WTC11 (cell line): ENCODE results near the gene USE1. TPM values are rescaled to one million over a fixed set of nuclear protein-coding genes. Genes with fewer than 3 reads are reported as not detected.

Source experiments
- ATAC-seq: fragments of 200-7000 bp; cut with Tn5 transposase; 2 replicates; pipeline ENCODE4 v1.10.0; 2021; ENCODE audit warnings: mild to moderate bottlenecking, moderate library complexity
- CTCF ChIA-PET: fragments of 300-600 bp; sonication (Branson Sonifier 250); formaldehyde crosslinking; loops from one replicate; lab custom pipeline; 2021; ENCODE audit warnings: antibody characterized with exemption; lab: Charles Lee
- POLR2A ChIA-PET: fragments of 350-600 bp; sonication (Branson Sonifier 250); formaldehyde crosslinking; loops from one replicate; lab custom pipeline; 2021; ENCODE audit warnings: antibody characterized with exemption; lab: Charles Lee
- DNase-seq: peaks from one replicate; pipeline ENCODE4 v3.0.0; 2021; ENCODE audit warnings: low spot score
- H3K27ac Mint-ChIP-seq: 2 replicates; pipeline ENCODE4 v1.8.0; 2021; ENCODE audit warnings: mixed read lengths
- H3K27me3 Mint-ChIP-seq: 2 replicates; pipeline ENCODE4 v1.8.0; 2021; ENCODE audit warnings: low read depth, mild to moderate bottlenecking, moderate library complexity, mixed read lengths
- H3K36me3 Mint-ChIP-seq: 2 replicates; pipeline ENCODE4 v1.8.0; 2021; ENCODE audit warnings: mixed read lengths
- H3K4me1 Mint-ChIP-seq: 2 replicates; pipeline ENCODE4 v1.8.0; 2022; ENCODE audit warnings: mixed read lengths
- H3K4me3 Mint-ChIP-seq: 2 replicates; pipeline ENCODE4 v1.8.0; 2021; ENCODE audit warnings: mild to moderate bottlenecking, moderate library complexity, mixed read lengths
- H3K9me3 Mint-ChIP-seq: 2 replicates; pipeline ENCODE4 v1.8.0; 2021; ENCODE audit warnings: mixed read lengths
- AFF4 ChIP-seq: sonication (generic); formaldehyde crosslinking; IDR thresholded peaks from 2 replicates; pipeline ENCODE4 v1.8.1; 2023; ENCODE audit warnings: mild to moderate bottlenecking, missing genetic modification reagents, borderline replicate concordance
- ATF6 ChIP-seq: sonication (generic); formaldehyde crosslinking; IDR thresholded peaks from 2 replicates; pipeline ENCODE4 v1.8.1; 2023; ENCODE audit warnings: mild to moderate bottlenecking, missing genetic modification reagents
- CTCF ChIP-seq: fragments of 200-600 bp; IDR thresholded peaks from 2 replicates; pipeline ENCODE4 v1.8.0; 2022; ENCODE audit warnings: antibody characterized with exemption
- ERG ChIP-seq: fragments of 250-450 bp; sonication (Bioruptor Pico); IDR thresholded peaks from 2 replicates; pipeline ENCODE4 v1.8.0; 2021; ENCODE audit warnings: mild to moderate bottlenecking
- ESRRA ChIP-seq: sonication (generic); formaldehyde crosslinking; IDR thresholded peaks from 2 replicates; pipeline ENCODE4 v1.8.1; 2022; ENCODE audit warnings: mild to moderate bottlenecking, missing genetic modification reagents, borderline replicate concordance
- FOXP1 ChIP-seq: sonication (generic); formaldehyde crosslinking; IDR thresholded peaks from 2 replicates; pipeline ENCODE4 v1.8.0; 2022; ENCODE audit warnings: missing genetic modification reagents, mild to moderate bottlenecking, moderate library complexity, borderline replicate concordance
- GTF2I ChIP-seq: fragments of 250-450 bp; sonication (Bioruptor Pico); conservative IDR thresholded peaks from 2 replicates; pipeline ENCODE4 v1.4.0; 2021; ENCODE audit warnings: mild to moderate bottlenecking
- HMGXB4 ChIP-seq: sonication (generic); formaldehyde crosslinking; IDR thresholded peaks from 2 replicates; pipeline ENCODE4 v1.8.1; 2023; ENCODE audit warnings: mild to moderate bottlenecking, moderate library complexity, missing genetic modification reagents
- IRF1 ChIP-seq: sonication (generic); formaldehyde crosslinking; IDR thresholded peaks from 2 replicates; pipeline ENCODE4 v1.8.0; 2023; ENCODE audit warnings: missing genetic modification reagents
- NFE2L1 ChIP-seq: sonication (generic); formaldehyde crosslinking; IDR thresholded peaks from 2 replicates; pipeline ENCODE4 v1.8.1; 2023; ENCODE audit warnings: missing genetic modification reagents
- PREB ChIP-seq: sonication (generic); formaldehyde crosslinking; IDR thresholded peaks from 2 replicates; pipeline ENCODE4 v1.8.1; 2022; ENCODE audit warnings: mild to moderate bottlenecking, missing genetic modification reagents, moderate library complexity, borderline replicate concordance
- SP1 ChIP-seq: sonication (generic); formaldehyde crosslinking; conservative IDR thresholded peaks from 2 replicates; pipeline ENCODE4 v1.8.1; 2022; ENCODE audit warnings: missing genetic modification reagents
- TCF7 ChIP-seq: sonication (generic); formaldehyde crosslinking; IDR thresholded peaks from 2 replicates; pipeline ENCODE4 v1.8.0; 2022; ENCODE audit warnings: mild to moderate bottlenecking, low read depth, missing genetic modification reagents, moderate library complexity
- ZNF317 ChIP-seq: sonication (generic); formaldehyde crosslinking; IDR thresholded peaks from 2 replicates; pipeline ENCODE4 v1.8.1; 2023; ENCODE audit warnings: low read depth, mild to moderate bottlenecking, moderate library complexity, missing genetic modification reagents, borderline replicate concordance
- ZNF512 ChIP-seq: sonication (generic); formaldehyde crosslinking; IDR thresholded peaks from 2 replicates; pipeline ENCODE4 v1.8.1; 2022; ENCODE audit warnings: missing genetic modification reagents, borderline replicate concordance
- total RNA-seq: library from RNA; stranded (reverse); gene quantifications from 3 replicates; pipeline ENCODE4 v1.2.3, GENCODE V29; 2021

USE1 gene
- total RNA-seq, 1 experiment from 2014 or later = 14.2 TPM

- no peak for TF ChIP-seq CTCF
- TF ChIP-seq ZNF512 (CRISPR knock-in tag) = no peak
- no peak for TF ChIP-seq ZNF317
- TF ChIP-seq ATF6 (CRISPR knock-in tag) = no peak
- TF ChIP-seq FOXP1 (CRISPR knock-in tag) = no peak
- TF ChIP-seq PREB (CRISPR knock-in tag) = no peak
- TF ChIP-seq HMGXB4 (CRISPR knock-in tag) = peak; percentile 53; the same call in 1 of the 2 replicates
- TF ChIP-seq, all 79 proteins: peak for 3
Measured at GRCh38 chr19:17243830-17244617, 28.9 kb downstream of the USE1 start (continued).

- H3K27ac Mint-ChIP-seq = peak overlapping the region; percentile 95
- CTCF ChIA-PET = interaction anchor here (1.4 to 3.7 kb wide), 4 partner anchors 9 to 530 kb away, joined by 4 to 11 read pairs (median 7); no protein-coding TSS in a partner anchor
- ATAC-seq (no peak), DNase-seq (no peak)
- H3K4me3 Mint-ChIP-seq = peak overlapping the region; percentile 97
- peaks cover 57% of the 10 kb centered on the region for H3K4me1 Mint-ChIP-seq
- H3K9me3 Mint-ChIP-seq = no peaks in the 10 kb centered on the region
- POLR2A ChIA-PET = interaction anchor here (1.0 to 2.3 kb wide), 4 partner anchors 8 to 30 kb away, joined by 4 to 9 read pairs (median 8); partner anchors contain the start of gene USE1
- H3K36me3 Mint-ChIP-seq = no peaks in the 10 kb centered on the region
- no peaks in the 10 kb centered on the region for H3K27me3 Mint-ChIP-seq
- TF ChIP-seq ESRRA = peak; percentile 94; the same call in 1 of the 2 replicates
- TF ChIP-seq TCF7 = peak; percentile 77
- TF ChIP-seq GTF2I (CRISPR knock-in tag) = peak; percentile 55; the same call in 1 of the 2 replicates
- TF ChIP-seq AFF4 = no peak
- peak; percentile 65; the same call in 1 of the 2 replicates for TF ChIP-seq FOXP1 (CRISPR knock-in tag)
- TF ChIP-seq IRF1 = 0 out of 2 replicates have a peak, but pooled peaks have one; percentile 34
- TF ChIP-seq NFE2L1 (CRISPR knock-in tag) = no peak
- 0 out of 2 replicates have a peak, but pooled peaks have one; percentile 21 for TF ChIP-seq SP1 (CRISPR knock-in tag)
- no peak for TF ChIP-seq ERG
Measured at GRCh38 chr19:17244618-17245534, 29.7 kb downstream of the USE1 start.
